NCI-H82 treated with DMSO at 0.1 percent for 48 hours (cell line): ENCODE data around the gene CD33.
"Not testable (repeated sequence)": the region's sequence is repeated elsewhere in the genome, so short reads cannot be mapped to it uniquely, and the experiment has no call there.

Experiments
- DNase-seq: peaks from one replicate; lab custom pipeline; 2025; ENCODE audit not compliant: unreplicated experiment; lab: John Stamatoyannopoulos, UW

Gene CD33

DNA sequence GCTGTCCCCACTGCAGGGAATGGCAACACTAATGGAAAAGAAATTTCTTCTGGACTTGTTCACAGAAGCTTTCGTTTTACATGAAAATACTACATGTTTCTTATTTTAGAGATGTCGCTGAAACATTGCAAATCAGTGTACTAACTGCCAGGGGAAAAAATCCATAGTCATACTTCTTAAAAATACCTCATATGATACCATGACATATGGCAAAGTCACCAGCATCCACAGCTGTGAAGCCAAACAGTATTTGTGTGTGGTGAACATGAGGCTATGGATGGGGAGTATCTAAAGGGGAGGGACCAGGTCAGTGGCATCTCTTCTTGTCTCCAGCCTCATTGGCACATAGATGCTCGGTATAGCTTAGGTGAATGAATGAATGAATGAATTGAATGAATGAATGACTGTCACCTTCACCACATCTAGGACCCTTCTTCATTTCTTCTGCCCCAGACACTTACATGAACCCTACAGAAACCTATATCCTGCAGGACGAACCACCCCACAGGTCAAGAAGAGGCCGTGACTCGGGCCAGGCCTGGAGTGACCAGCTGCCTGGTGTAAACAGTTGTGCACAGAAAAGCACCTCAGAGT, 14.6 kb upstream of the CD33 start:
- no peak for DNase-seq

DNA sequence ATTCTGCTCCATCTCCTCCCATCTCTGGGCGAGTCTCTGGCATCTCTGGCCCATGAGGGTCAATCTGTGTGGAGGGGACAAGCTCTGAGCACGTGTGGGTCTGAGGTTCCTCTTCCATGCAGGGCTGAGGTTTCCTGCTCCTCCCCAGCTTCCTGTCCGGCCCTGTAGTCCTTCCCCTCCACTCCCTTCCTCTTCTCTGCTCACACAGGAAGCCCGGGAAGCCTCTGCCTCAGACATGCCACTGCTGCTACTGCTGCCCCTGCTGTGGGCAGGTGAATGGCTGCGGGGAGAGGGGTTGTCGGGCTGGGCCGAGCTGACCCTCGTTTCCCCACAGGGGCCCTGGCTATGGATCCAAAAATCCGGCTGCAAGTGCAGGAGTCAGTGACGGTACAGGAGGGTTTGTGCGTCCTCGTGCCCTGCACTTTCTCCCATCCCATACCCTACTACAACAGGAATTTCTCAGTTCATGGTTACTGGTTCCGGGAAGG, 14.0 kb upstream of the CD33 start:
- not testable (repeated sequence) for DNase-seq

GRCh38 chr19:51211833-51212232, 13.0 kb upstream of the CD33 start:
- DNase-seq: no peak

- no peak for DNase-seq
These were observed 5.6 kb upstream of the CD33 start for GRCh38 chr19:51219307-51219706.

DNA sequence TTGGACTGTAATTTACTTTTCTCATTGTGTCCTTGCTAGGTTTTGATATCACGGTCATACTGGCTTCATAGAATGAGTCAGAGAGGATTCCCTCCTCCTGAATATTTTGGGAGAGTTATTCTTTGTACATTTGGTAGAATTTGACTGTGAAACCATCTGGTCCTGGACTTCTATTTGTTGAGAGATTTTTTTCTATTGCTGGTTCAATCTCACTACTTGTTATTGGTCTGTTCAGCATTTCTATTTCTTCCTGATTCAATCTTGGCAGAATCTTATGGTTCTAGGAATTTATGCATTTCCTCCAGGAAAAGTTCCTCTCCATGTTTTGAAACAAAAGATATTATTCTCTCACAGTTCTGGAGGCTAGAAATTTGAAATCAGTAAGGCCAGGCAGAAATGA, 4.9 kb upstream of the CD33 start:
- no peak for DNase-seq

- no peak for DNase-seq
These were observed 3.9 kb upstream of the CD33 start for GRCh38 chr19:51220996-51221395.

GRCh38 chr19:51224163-51224641, 678 bp upstream of the CD33 start:
- DNase-seq: no peak

DNA sequence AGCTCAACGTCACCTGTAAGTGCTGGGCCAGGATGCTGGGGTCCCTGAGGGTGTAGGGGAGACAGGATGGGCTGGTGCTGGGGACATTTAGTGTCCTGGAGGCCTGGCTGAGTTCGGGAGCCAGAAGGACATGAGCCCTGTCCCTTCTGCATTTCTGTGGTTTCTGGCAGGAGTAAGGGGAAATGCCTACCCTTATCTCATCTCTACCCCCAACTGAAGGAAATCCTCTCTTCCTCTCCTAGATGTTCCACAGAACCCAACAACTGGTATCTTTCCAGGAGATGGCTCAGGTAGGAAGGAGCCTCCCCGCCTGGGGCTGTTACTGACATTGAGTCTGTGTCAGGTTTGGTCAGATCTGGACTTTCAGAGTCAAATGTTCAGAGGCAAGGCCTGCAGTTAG, 1.2 kb downstream of the CD33 start:
- DNase-seq: no peak

DNA sequence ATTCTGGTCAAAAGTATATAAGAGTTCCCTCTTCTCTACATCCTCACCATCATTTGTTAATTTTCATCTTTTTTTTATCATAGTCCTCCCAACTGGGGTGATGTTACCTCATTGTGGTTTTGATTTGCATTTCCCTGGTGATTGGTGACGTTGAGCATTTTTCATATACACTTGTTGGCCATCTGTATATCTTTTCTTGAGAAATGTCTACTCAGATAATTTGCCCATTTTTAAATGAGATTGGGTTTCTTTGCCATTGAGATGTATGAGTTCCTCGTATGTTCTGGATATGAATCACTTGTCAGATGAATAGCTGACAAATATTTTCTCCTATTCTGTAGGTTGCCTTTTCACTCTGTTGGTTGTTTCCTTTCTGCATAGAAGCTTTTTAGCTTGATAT, 2.4 kb downstream of the CD33 start:
- DNase-seq: no peak

- no peak for DNase-seq
These were observed 3.1 kb downstream of the CD33 start for GRCh38 chr19:51227966-51228365.

DNA sequence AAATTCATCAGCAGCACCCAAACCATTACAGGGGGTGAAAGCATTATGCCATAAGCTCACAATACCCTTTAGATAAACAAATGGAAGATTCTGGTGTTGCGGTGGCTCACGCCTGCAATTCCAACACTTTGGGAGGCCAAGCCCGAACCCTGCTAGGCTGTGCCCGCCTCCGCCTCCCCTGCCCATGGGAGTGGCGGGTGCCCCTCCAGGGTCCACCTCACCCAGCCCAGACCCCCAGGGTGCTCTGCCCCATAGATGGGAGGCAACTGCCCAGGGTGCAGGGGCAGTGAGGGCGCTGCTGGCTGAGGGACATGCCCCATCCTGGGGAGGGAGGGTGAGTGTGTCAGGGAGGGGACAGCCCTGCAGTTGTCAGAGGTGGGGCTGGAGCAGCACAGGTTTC, 16.0 kb downstream of the CD33 start:
- no peak for DNase-seq

- DNase-seq: no peak
These were observed 18.2 kb downstream of the CD33 start for GRCh38 chr19:51242881-51243630.

DNA sequence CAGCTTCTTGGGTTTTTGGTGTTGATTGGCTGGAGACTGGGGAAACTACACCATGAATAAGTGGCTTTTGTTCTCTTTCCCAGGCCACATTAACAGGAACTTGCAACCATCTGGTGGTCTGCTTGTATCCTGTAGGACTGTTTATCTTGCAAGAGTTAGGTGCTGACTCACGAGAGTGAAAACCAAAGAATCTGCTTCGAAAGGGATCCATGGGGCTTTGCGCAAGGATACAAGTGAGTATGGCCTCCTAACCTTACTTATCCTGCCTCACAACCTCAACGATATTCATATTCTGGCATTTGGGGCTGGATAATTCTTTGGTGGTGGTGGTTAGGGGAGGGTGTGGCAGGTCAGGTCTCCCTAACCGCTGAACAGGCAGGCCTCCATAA, 21.3 kb downstream of the CD33 start:
- DNase-seq: no peak

- DNase-seq: no peak
These were observed 23.2 kb downstream of the CD33 start for GRCh38 chr19:51247972-51248590.

DNA sequence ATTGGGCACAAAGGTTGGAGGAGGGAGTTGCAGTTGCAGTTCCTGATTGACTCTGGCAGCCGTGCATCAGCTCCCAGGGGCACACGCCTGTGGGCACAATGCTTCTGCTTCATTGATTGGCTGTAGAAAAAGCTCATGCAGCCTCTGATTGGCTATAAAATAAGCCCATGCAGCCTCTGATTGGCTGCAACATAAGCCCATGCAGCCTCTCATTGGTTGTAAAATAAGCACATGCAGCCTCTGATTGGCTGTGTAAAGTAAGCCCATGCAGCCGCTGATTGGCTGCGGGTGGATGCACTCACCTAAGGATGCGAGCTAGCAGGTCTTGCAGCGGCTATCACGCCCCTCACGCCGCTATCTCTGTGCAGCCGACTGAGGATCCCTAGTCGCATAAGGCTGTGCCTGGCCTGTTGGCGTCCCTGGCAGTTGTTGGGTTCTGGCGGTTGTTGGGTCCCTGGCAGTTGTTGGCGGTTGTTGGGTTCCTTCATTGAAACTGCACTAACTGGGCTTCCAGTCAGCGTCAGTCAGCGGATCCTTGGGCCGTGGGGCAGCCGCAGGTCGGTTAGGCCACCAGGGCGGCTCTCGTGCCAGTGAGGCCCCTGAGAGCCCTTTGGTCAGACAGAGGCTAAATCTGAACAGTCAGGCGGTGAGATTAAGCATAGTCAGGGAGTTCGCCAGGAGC, 26.0 kb downstream of the CD33 start, which contains the start of gene SIGLECL1:
SIGLECL1 (plus strand) TSS at position 295 of the 682 bp plus-strand sequence. CDS start 12,993 bp downstream, outside the sequence.
- no peak for DNase-seq

GRCh38 chr19:51251468-51251820, 26.6 kb downstream of the CD33 start:
- DNase-seq: no peak

DNA sequence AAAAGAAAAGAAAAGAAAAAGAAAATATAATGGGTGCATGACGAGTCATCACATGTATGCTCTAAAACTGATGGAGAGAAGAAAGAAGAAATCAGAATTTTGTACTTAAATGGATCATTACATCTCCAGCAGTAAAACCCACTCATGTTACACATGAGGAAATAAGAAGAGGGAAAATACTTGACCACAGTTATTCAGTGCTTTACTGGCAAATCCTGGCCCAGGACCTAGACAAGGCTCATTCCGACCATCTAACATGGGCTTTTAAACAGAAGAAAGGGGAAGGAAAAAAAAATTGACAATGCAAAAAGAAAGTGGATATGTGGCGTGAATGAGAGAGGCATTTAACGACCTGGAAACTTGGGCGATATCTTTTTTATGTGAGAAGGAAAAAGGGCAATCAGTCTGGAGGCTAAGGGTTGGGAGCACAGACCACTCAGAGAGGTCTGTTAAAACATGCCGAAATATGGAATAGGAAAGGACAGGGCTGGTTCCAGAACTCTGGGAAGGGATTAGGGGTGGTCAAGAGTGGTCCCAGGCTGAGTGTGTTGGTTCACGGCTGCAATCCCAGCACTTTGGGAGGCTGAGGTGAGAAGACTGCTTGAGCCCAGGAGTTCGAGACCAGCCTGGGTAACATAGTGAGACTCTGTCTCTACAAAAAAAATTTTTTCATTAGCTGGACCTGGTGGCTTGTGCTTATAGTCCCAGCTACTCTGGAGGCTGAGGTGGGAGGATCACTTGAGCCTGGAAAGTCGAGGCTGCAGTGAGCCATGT, 27.6 kb downstream of the CD33 start:
- no peak for DNase-seq

- DNase-seq: no peak
These were observed 28.4 kb downstream of the CD33 start for GRCh38 chr19:51253088-51253806.

GRCh38 chr19:51256155-51256625, 31.3 kb downstream of the CD33 start:
- no peak for DNase-seq

- DNase-seq: no peak
These were observed 32.6 kb downstream of the CD33 start for GRCh38 chr19:51257471-51257870.
